Transverse colon (tissue), 4 donors: ENCODE data around the gene TMEM255B. TPM values are rescaled to one million over a fixed set of nuclear protein-coding genes. Genes with fewer than 3 reads are reported as not detected.

Experiments
- DNase-seq: peaks from one replicate; pipeline ENCODE4 v3.0.0-alpha.2; 2019
- H3K27ac ChIP-seq, 4 donors: fragments of 200-600 bp; sonication (generic); 2 replicates each; pipeline ENCODE4 v1.5.1; 2016 to 2018; ENCODE audit warnings: inconsistent platforms in 4 of 4
- H3K27me3 ChIP-seq: fragments of 200-600 bp; sonication (generic); 2 replicates; pipeline ENCODE4 v1.5.1; 2017; ENCODE audit warnings: inconsistent platforms
- H3K36me3 ChIP-seq, 4 donors: fragments of 200-600 bp; sonication (generic); 2 replicates each; pipeline ENCODE4 v1.5.1; 2017 to 2019; ENCODE audit warnings: inconsistent platforms in 4 of 4
- H3K4me1 ChIP-seq, 4 donors: fragments of 200-600 bp; sonication (generic); 2 replicates each; pipeline ENCODE4 v1.5.1; 2017 to 2020; ENCODE audit warnings: inconsistent platforms in 4 of 4
- H3K4me3 ChIP-seq, 4 donors: fragments of 200-600 bp; sonication (generic); 1 replicate in 1 of 4; 2 replicates in 3 of 4; pipeline versions ENCODE4 v1.5.1 to v1.6.1; 2017 to 2019; ENCODE audit warnings: inconsistent platforms in 4 of 4
- H3K9me3 ChIP-seq, 2 donors: fragments of 200-600 bp; sonication (generic); 2 replicates each; pipeline ENCODE4 v1.5.1; 2017 to 2019; ENCODE audit warnings: inconsistent platforms in 2 of 2
- EP300 ChIP-seq: sonication (generic); formaldehyde crosslinking; IDR thresholded peaks from one replicate; pipeline ENCODE4 v1.6.1; 2017; ENCODE audit warnings: antibody characterized with exemption, low read depth
- POLR2A ChIP-seq: fragments of 450-650 bp; IDR thresholded peaks from one replicate; pipeline ENCODE4 v1.6.1; 2016; ENCODE audit warnings: antibody characterized with exemption, mild to moderate bottlenecking, moderate library complexity
- POLR2AphosphoS5 ChIP-seq, 3 donors: sonication (generic); formaldehyde crosslinking; IDR thresholded peaks; one replicate each; pipeline ENCODE4 v1.6.1; 2016; ENCODE audit warnings: antibody characterized with exemption in 3 of 3
- WGBS, 2 donors: methylation state at CpG; one replicate each; pipeline ENCODE4 v1.1.5; 2018; ENCODE audit warnings: low coverage in 1 of 2; 5-methylcytosine and 5-hydroxymethylcytosine counted together
- in situ Hi-C, 4 donors: fragments of 200-750 bp; cut with MboI; loops; one replicate each; pipeline versions ENCODE4 v1.15.0 to v1.15.1; 2017; ENCODE audit warnings: low sequenced_read_pairs in 3 of 4, low pct_ligation_motif_present in 1 of 4, low pct_unique_long_range_greater_than_20kb in 1 of 4
- intact Hi-C: fragments of 100-400 bp; cut with DNase I; formaldehyde crosslinking; loops from one replicate; pipeline ENCODE4 v1.15.1; 2023; ENCODE audit warnings: low total_unique reads
- total RNA-seq, 4 donors: library from RNA; depleted of rRNA; stranded (reverse); fragments of >200 nt; gene quantifications; one replicate each; pipeline ENCODE4 v1.1.0, GENCODE V29; 2016
- TF ChIP-seq, protein P1 (sequence below), 5 experiments: fragments of 200-600 bp in 3 of 5; fragments of 450-650 bp in 2 of 5; sonication (generic) in 3 of 5; IDR thresholded peaks; 1 replicate in 2 of 5; 2 replicates in 3 of 5; pipeline ENCODE4 v1.5.1; 2016 to 2017; ENCODE audit warnings: antibody characterized with exemption in 5 of 5, inconsistent platforms in 3 of 5, mild to moderate bottlenecking in 2 of 5, moderate library complexity in 1 of 5

Gene TMEM255B
- total RNA-seq, 4 donors from 2014 or later, result 0.79 to 27.7 (median 9.4) TPM

DNA sequence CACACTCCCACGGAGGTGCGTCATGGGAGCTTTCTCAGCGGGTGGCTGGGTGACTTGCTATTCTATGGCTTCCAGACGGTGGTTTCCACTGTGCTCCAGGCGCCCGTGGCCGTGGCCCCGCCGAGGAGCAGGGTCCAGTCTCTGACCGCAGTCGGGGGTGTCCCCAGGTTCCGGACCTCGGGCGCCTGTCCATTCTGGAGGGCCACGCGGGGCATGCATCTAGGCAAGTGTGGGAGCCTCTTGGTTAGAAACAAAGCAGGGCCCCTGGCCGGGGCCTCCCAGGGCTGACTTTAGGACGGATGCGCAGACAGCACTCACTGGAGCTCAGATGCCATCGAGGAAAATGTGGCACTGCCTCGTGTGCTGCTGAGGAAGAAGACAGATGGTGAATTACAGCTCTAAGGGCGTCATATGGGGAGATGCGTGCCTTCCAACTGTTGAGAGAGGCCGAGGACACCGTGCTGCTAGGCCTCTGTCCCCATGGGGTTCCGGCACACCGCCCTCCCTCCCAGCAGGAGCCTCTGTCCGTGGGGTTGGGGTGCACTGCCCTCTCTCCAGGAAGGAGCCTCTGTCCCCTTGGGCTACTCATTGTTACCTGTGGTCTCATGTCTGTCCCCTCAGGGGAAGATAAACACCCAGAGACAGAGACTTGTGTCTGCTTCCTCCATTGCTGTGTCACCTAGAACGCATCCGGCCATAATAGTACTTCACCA, 38.1 kb downstream of the TMEM255B start:
- intact Hi-C loops, result no loop called here

GRCh38 chr13:113798200-113798811, 39.3 kb downstream of the TMEM255B start:
- TF ChIP-seq POLR2A, result no peak
- TF ChIP-seq, protein P1, sequence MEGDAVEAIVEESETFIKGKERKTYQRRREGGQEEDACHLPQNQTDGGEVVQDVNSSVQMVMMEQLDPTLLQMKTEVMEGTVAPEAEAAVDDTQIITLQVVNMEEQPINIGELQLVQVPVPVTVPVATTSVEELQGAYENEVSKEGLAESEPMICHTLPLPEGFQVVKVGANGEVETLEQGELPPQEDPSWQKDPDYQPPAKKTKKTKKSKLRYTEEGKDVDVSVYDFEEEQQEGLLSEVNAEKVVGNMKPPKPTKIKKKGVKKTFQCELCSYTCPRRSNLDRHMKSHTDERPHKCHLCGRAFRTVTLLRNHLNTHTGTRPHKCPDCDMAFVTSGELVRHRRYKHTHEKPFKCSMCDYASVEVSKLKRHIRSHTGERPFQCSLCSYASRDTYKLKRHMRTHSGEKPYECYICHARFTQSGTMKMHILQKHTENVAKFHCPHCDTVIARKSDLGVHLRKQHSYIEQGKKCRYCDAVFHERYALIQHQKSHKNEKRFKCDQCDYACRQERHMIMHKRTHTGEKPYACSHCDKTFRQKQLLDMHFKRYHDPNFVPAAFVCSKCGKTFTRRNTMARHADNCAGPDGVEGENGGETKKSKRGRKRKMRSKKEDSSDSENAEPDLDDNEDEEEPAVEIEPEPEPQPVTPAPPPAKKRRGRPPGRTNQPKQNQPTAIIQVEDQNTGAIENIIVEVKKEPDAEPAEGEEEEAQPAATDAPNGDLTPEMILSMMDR (IDR thresholded peaks at IDR 0.05), result no peak
- TF ChIP-seq EP300, result no peak
- TF ChIP-seq POLR2AphosphoS5 (IDR thresholded peaks at IDR 0.05), result no peak
- H3K4me1 ChIP-seq, result peaks cover 0 to 3% (median 0%) of the 10 kb centered on the region in 4 donors
- in situ Hi-C loops (no loop called here), intact Hi-C loops (no loop called here)
- no peak for DNase-seq
- no peaks in the 10 kb centered on the region for H3K36me3 ChIP-seq
- H3K9me3 ChIP-seq, result no peaks in the 10 kb centered on the region
- H3K27ac ChIP-seq, result no peak overlapping the region
- H3K27me3 ChIP-seq, result no peaks in the 10 kb centered on the region
- 83 to 85% methylated on average over 2 of the region's 2 CpGs for WGBS, 2 donors
- H3K4me3 ChIP-seq, result no peak overlapping the region

More for the DNA sequence above, 38.1 kb downstream of the TMEM255B start:
- Histone ChIP-seq H3K4me1 (peaks cover 0 to 3% (median 0%) of the 10 kb centered on the region in 4 donors), H3K36me3 (no peaks in the 10 kb centered on the region), H3K9me3 (no peaks in the 10 kb centered on the region), H3K27ac (no peak overlapping the region), H3K27me3 (no peaks in the 10 kb centered on the region), H3K4me3 (no peak overlapping the region)
- in situ Hi-C loops, result no loop called here
- no peak for DNase-seq
- 94% methylated on average over 27 of the region's 30 CpGs; no CpG with 5 or more reads in 1 of the 2 donors for WGBS, 2 donors
- TF ChIP-seq POLR2A (no peak), POLR2AphosphoS5 (IDR thresholded peaks at IDR 0.05) (no peak)

DNA sequence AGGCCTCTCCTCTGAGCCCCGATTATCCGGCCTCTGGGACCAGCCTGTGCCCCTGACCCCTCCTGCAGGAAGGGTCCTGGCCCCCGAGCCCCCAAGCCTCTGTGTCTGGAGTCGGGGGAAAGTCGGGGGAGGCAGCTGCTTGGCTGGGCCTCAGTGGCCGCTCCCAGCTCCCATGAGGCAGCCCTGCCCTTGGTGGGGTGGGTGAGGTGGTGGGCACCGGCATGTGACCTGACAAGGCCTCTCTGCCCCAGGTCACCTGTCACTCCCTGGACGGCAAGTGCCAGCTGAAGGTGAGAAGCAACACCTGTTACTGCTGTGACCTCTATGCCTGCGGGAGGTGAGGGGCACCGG, 41.5 kb downstream of the TMEM255B start:
- H3K4me1 ChIP-seq, result peaks cover 0 to 3% (median 0%) of the 10 kb centered on the region in 4 donors
- no peaks in the 10 kb centered on the region for H3K36me3 ChIP-seq
- intact Hi-C loops, result no loop called here
- H3K4me3 ChIP-seq, result no peak overlapping the region
- no peaks in the 10 kb centered on the region for H3K9me3 ChIP-seq
- no peaks in the 10 kb centered on the region for H3K27me3 ChIP-seq
- no peak for DNase-seq
- in situ Hi-C loops, result no loop called here
- no peak overlapping the region for H3K27ac ChIP-seq
- TF ChIP-seq EP300, result no peak
- TF ChIP-seq POLR2A, result no peak
- TF ChIP-seq, protein P1 (IDR thresholded peaks at IDR 0.05), result no peak
- TF ChIP-seq POLR2AphosphoS5 (IDR thresholded peaks at IDR 0.05), result no peak
- WGBS, 2 donors, result 91% methylated on average over 10 of the region's 10 CpGs; no CpG with 5 or more reads in 1 of the 2 donors

GRCh38 chr13:113801289-113801961, 42.4 kb downstream of the TMEM255B start:
- H3K27me3 ChIP-seq, result no peaks in the 10 kb centered on the region
- H3K36me3 ChIP-seq, result no peaks in the 10 kb centered on the region
- no peak overlapping the region for H3K27ac ChIP-seq
- peaks cover 0 to 3% (median 0%) of the 10 kb centered on the region in 4 donors for H3K4me1 ChIP-seq
- intact Hi-C loops (no loop called here), in situ Hi-C loops (no loop called here)
- no peaks in the 10 kb centered on the region for H3K9me3 ChIP-seq
- DNase-seq, result no peak
- 89 to 100% methylated on average over 1 to 33 of the region's 33 CpGs for WGBS, 2 donors
- TF ChIP-seq POLR2AphosphoS5 (IDR thresholded peaks at IDR 0.05) (no peak), EP300 (no peak), POLR2A (no peak)
- TF ChIP-seq, protein P1 (IDR thresholded peaks at IDR 0.05), result no peak
- H3K4me3 ChIP-seq, result no peak overlapping the region
